HepG2 (cell line): ENCODE measurements around the gene DPH2. TPM values are rescaled to one million over a fixed set of nuclear protein-coding genes. Genes with fewer than 3 reads are reported as not detected.

ENCODE experiments used
- AHR ChIP-seq: IDR thresholded peaks from 2 replicates; pipeline ENCODE4 v1.6.1; 2018; ENCODE audit warnings: missing genetic modification reagents, missing compliant biosample characterization
- AKAP8 ChIP-seq: sonication (generic); formaldehyde crosslinking; IDR thresholded peaks from 2 replicates; pipeline ENCODE4 v1.5.1; 2020; ENCODE audit warnings: mild to moderate bottlenecking, missing genetic modification reagents
- DNMT1 ChIP-seq: sonication (generic); formaldehyde crosslinking; IDR thresholded peaks from 2 replicates; pipeline ENCODE4 v1.5.1; 2020; ENCODE audit warnings: mild to moderate bottlenecking, missing genetic modification reagents
- FOXA3 ChIP-seq: IDR thresholded peaks from 2 replicates; pipeline ENCODE4 v1.6.1; 2016; ENCODE audit warnings: missing genetic modification reagents, missing compliant biosample characterization
- GATAD2A ChIP-seq: IDR thresholded peaks from 2 replicates; pipeline ENCODE4 v1.6.1; 2016
- KDM5A ChIP-seq: fragments of 200-600 bp; sonication (generic); IDR thresholded peaks from 2 replicates; pipeline ENCODE4 v1.7.0; 2018; ENCODE audit warnings: antibody characterized with exemption, mild to moderate bottlenecking, low read length, borderline replicate concordance
- KLF9 ChIP-seq: IDR thresholded peaks from 2 replicates; pipeline ENCODE4 v1.6.1; 2016; ENCODE audit warnings: low read depth
- MAFF ChIP-seq: IDR thresholded peaks from 2 replicates; pipeline ENCODE4 v1.6.1; 2011; ENCODE audit warnings: low read depth, low read length, improper control_type of control experiment
- MED1 ChIP-seq: sonication (generic); formaldehyde crosslinking; IDR thresholded peaks from 2 replicates; pipeline ENCODE4 v1.4.0; 2020; ENCODE audit warnings: missing genetic modification reagents
- MEF2D ChIP-seq: sonication (generic); formaldehyde crosslinking; IDR thresholded peaks from 2 replicates; pipeline ENCODE4 v1.5.1; 2020; ENCODE audit warnings: mild to moderate bottlenecking, missing genetic modification reagents
- PHF21A ChIP-seq: sonication (generic); formaldehyde crosslinking; IDR thresholded peaks from 2 replicates; pipeline ENCODE4 v1.5.0; 2020; ENCODE audit warnings: mild to moderate bottlenecking, missing genetic modification reagents
- PHF5A ChIP-seq: IDR thresholded peaks from one replicate; pipeline ENCODE4 v1.6.1; 2018; ENCODE audit warnings: low read depth, missing genetic modification reagents; ENCODE audit not compliant: unreplicated experiment
- SMC3 ChIP-seq: IDR thresholded peaks from 2 replicates; pipeline ENCODE4 v1.6.1; 2011; ENCODE audit warnings: low read length, improper control_type of control experiment
- UBTF ChIP-seq: sonication (generic); formaldehyde crosslinking; IDR thresholded peaks from 2 replicates; pipeline ENCODE4 v1.4.0; 2020; ENCODE audit warnings: mild to moderate bottlenecking, missing genetic modification reagents
- ZFP91 ChIP-seq: sonication (generic); formaldehyde crosslinking; IDR thresholded peaks from 2 replicates; pipeline ENCODE4 v1.9.0; 2022; ENCODE audit warnings: missing genetic modification reagents, mild to moderate bottlenecking, borderline replicate concordance
- ZFX ChIP-seq: sonication (generic); formaldehyde crosslinking; IDR thresholded peaks from 2 replicates; pipeline ENCODE4 v1.4.0; 2020; ENCODE audit warnings: mild to moderate bottlenecking, low read depth, missing genetic modification reagents, moderate library complexity
- ZNF772 ChIP-seq: sonication (generic); formaldehyde crosslinking; IDR thresholded peaks from 2 replicates; pipeline ENCODE4 v1.5.0; 2020; ENCODE audit warnings: mild to moderate bottlenecking, missing genetic modification reagents
- ZNF792 ChIP-seq: IDR thresholded peaks from 2 replicates; pipeline ENCODE4 v1.6.1; 2016
- ZSCAN9 ChIP-seq: IDR thresholded peaks from 2 replicates; pipeline ENCODE4 v1.6.1; 2016; ENCODE audit warnings: borderline replicate concordance
- polyA plus RNA-seq, 8 experiments: library from polyadenylated mRNA; depleted of rRNA in 3 of 8; stranded (reverse) in 7 of 8; unstranded in 1 of 8; fragments of >200 nt; fragmentation: Illumina TruSeq in 4 of 8; extraction: Trizol in 4 of 8; gene quantifications; 2 replicates each; pipeline versions ENCODE4 v1.2.1 to v1.2.3, GENCODE V29; 2011 to 2016; ENCODE audit warnings: low read depth in 4 of 8, missing spikeins in 1 of 8, mixed read lengths in 1 of 8; ENCODE audit not compliant: insufficient read depth in 1 of 8
- total RNA-seq, 5 experiments: library from RNA; depleted of rRNA; stranded (reverse); fragments of >200 nt; fragmentation: Illumina TruSeq; extraction: Trizol; gene quantifications; 2 replicates each; pipeline ENCODE4 v1.2.3, GENCODE V29; 2016; ENCODE audit warnings: low read depth in 1 of 5
- TF ChIP-seq, protein P1 (sequence below): sonication (generic); formaldehyde crosslinking; IDR thresholded peaks from 2 replicates; pipeline ENCODE4 v1.8.0; 2022; ENCODE audit warnings: mild to moderate bottlenecking, missing genetic modification reagents; ENCODE audit not compliant: insufficient replicate concordance
- TF ChIP-seq, protein P2 (sequence below): sonication (generic); formaldehyde crosslinking; IDR thresholded peaks from 2 replicates; pipeline ENCODE4 v1.4.0; 2020; ENCODE audit warnings: mild to moderate bottlenecking, missing genetic modification reagents

The DPH2 gene
- total and polyA plus RNA-seq, 2 of the 13 experiments (the other 11 are each of a cell fraction or from before 2014, with no cell fraction given), result 32.2 to 38.3 TPM

GRCh38 chr1:43987159-43987902 is 17.5 kb downstream of the DPH2 start (continued):
- TF ChIP-seq DNMT1 (CRISPR knock-in tag) (no peak), GATAD2A (CRISPR knock-in tag) (peak; percentile 58; the same call in 1 of the 2 replicates), ZFP91 (CRISPR knock-in tag) (no peak), ZFX (peak; percentile 8; the same call in 1 of the 2 replicates), MAFF (no peak), KLF9 (no peak), UBTF (CRISPR knock-in tag) (peak; percentile 46), MEF2D (CRISPR knock-in tag) (no peak), SMC3 (no peak), AHR (CRISPR knock-in tag) (no peak), ZNF792 (CRISPR knock-in tag) (no peak), AKAP8 (CRISPR knock-in tag) (no peak; the same call in 1 of the 2 replicates), FOXA3 (CRISPR knock-in tag) (peak; percentile 98), ZSCAN9 (no peak), MED1 (0 out of 2 replicates have a peak, but pooled peaks have one; percentile 36), ZNF772 (CRISPR knock-in tag) (peak; percentile 23; the same call in 1 of the 2 replicates), PHF21A (peak; percentile 46), PHF5A (CRISPR knock-in tag) (peak; percentile 40), KDM5A (no peak)
- TF ChIP-seq, protein P1, sequence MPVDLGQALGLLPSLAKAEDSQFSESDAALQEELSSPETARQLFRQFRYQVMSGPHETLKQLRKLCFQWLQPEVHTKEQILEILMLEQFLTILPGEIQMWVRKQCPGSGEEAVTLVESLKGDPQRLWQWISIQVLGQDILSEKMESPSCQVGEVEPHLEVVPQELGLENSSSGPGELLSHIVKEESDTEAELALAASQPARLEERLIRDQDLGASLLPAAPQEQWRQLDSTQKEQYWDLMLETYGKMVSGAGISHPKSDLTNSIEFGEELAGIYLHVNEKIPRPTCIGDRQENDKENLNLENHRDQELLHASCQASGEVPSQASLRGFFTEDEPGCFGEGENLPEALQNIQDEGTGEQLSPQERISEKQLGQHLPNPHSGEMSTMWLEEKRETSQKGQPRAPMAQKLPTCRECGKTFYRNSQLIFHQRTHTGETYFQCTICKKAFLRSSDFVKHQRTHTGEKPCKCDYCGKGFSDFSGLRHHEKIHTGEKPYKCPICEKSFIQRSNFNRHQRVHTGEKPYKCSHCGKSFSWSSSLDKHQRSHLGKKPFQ (CRISPR knock-in tag), result peak; percentile 83
- TF ChIP-seq, protein P2, sequence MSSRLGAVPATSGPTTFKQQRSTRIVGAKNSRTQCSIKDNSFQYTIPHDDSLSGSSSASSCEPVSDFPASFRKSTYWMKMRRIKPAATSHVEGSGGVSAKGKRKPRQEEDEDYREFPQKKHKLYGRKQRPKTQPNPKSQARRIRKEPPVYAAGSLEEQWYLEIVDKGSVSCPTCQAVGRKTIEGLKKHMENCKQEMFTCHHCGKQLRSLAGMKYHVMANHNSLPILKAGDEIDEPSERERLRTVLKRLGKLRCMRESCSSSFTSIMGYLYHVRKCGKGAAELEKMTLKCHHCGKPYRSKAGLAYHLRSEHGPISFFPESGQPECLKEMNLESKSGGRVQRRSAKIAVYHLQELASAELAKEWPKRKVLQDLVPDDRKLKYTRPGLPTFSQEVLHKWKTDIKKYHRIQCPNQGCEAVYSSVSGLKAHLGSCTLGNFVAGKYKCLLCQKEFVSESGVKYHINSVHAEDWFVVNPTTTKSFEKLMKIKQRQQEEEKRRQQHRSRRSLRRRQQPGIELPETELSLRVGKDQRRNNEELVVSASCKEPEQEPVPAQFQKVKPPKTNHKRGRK (CRISPR knock-in tag), result no peak
